ENCODE measurements around the gene PPP2R2B. TPM values are rescaled to one million over a fixed set of nuclear protein-coding genes. Genes with fewer than 3 reads are reported as not detected.

PPP2R2B gene
- total and polyA plus RNA-seq, 4 donors = 0.15 to 1.2 (median 0.55) TPM

GRCh38 chr5:146717951-146718350 is 160.6 kb downstream of the PPP2R2B start:
- H3K27me3 ChIP-seq (ENCODE audit: control insufficient read depth in 3 of 3, insufficient read depth in 3 of 3, low read length in 2 of 3) = no peaks in the 10 kb centered on the region
- no peak overlapping the region for H3K27ac ChIP-seq (ENCODE audit: low read depth in 1 of 2, low read length in 1 of 2)
- H3K4me3 ChIP-seq = no peak overlapping the region
- ATAC-seq (ENCODE audit: insufficient read depth, low FRiP score) = no peak
- no peak for DNase-seq
- H3K9me3 ChIP-seq (ENCODE audit: control insufficient read depth in 4 of 4, insufficient read depth in 3 of 4, low read length in 3 of 4) = no peaks in the 10 kb centered on the region
- WGBS, 2 donors = 64 to 65% methylated on average over 3 of the region's 3 CpGs
- no peaks in the 10 kb centered on the region for H3K4me1 ChIP-seq (ENCODE audit: control insufficient read depth in 5 of 5, insufficient read depth in 5 of 5, low read length in 5 of 5)
- TF ChIP-seq CTCF (IDR thresholded peaks at IDR 0.05; ENCODE audit: control extremely low read depth, extremely low read depth) = no peak
- H3K36me3 ChIP-seq (ENCODE audit: control insufficient read depth in 4 of 4, insufficient read depth in 4 of 4, low read length in 4 of 4) = no peaks in the 10 kb centered on the region
- no peak overlapping the region for H3K9ac ChIP-seq (ENCODE audit: insufficient read depth in 1 of 2, low read length in 2 of 2)

- no peaks in the 10 kb centered on the region for H3K9me3 ChIP-seq (ENCODE audit: control insufficient read depth in 4 of 4, insufficient read depth in 3 of 4, low read length in 3 of 4)
- no peak overlapping the region for H3K9ac ChIP-seq (ENCODE audit: insufficient read depth in 1 of 2, low read length in 2 of 2)
Observed at GRCh38 chr5:146716636-146717035, 161.9 kb downstream of the PPP2R2B start.

GRCh38 chr5:146710348-146710747 is 168.2 kb downstream of the PPP2R2B start:
- no peak overlapping the region for H3K27ac ChIP-seq (ENCODE audit: low read depth in 1 of 2, low read length in 1 of 2)
- H3K4me3 ChIP-seq = no peak overlapping the region
- H3K27me3 ChIP-seq (ENCODE audit: control insufficient read depth in 3 of 3, insufficient read depth in 3 of 3, low read length in 2 of 3) = no peaks in the 10 kb centered on the region
- no peaks in the 10 kb centered on the region for H3K4me1 ChIP-seq (ENCODE audit: control insufficient read depth in 5 of 5, insufficient read depth in 5 of 5, low read length in 5 of 5)
- 88 to 94% methylated on average over 1 of the region's 1 CpG for WGBS, 2 donors
- peaks cover 0 to 6% (median 0%) of the 10 kb centered on the region in 4 donors for H3K9me3 ChIP-seq (ENCODE audit: control insufficient read depth in 4 of 4, insufficient read depth in 3 of 4, low read length in 3 of 4)
- H3K36me3 ChIP-seq (ENCODE audit: control insufficient read depth in 4 of 4, insufficient read depth in 4 of 4, low read length in 4 of 4) = no peaks in the 10 kb centered on the region
- ATAC-seq (ENCODE audit: insufficient read depth, low FRiP score) (no peak), DNase-seq (no peak)
- H3K9ac ChIP-seq (ENCODE audit: insufficient read depth in 1 of 2, low read length in 2 of 2) = no peak overlapping the region
- TF ChIP-seq CTCF (IDR thresholded peaks at IDR 0.05; ENCODE audit: control extremely low read depth, extremely low read depth) = no peak

More at GRCh38 chr5:146716636-146717035, 161.9 kb downstream of the PPP2R2B start:
- Histone ChIP-seq H3K27me3 (ENCODE audit: control insufficient read depth in 3 of 3, insufficient read depth in 3 of 3, low read length in 2 of 3) (no peaks in the 10 kb centered on the region), H3K36me3 (ENCODE audit: control insufficient read depth in 4 of 4, insufficient read depth in 4 of 4, low read length in 4 of 4) (no peaks in the 10 kb centered on the region), H3K27ac (ENCODE audit: low read depth in 1 of 2, low read length in 1 of 2) (no peak overlapping the region), H3K4me1 (ENCODE audit: control insufficient read depth in 5 of 5, insufficient read depth in 5 of 5, low read length in 5 of 5) (no peaks in the 10 kb centered on the region), H3K4me3 (no peak overlapping the region)
- ATAC-seq (ENCODE audit: insufficient read depth, low FRiP score) (no peak), DNase-seq (no peak)
- no peak for TF ChIP-seq CTCF (IDR thresholded peaks at IDR 0.05; ENCODE audit: control extremely low read depth, extremely low read depth)

GRCh38 chr5:146707316-146707715 is 171.2 kb downstream of the PPP2R2B start:
- no peak overlapping the region for H3K27ac ChIP-seq (ENCODE audit: low read depth in 1 of 2, low read length in 1 of 2)
- no peaks in the 10 kb centered on the region for H3K36me3 ChIP-seq (ENCODE audit: control insufficient read depth in 4 of 4, insufficient read depth in 4 of 4, low read length in 4 of 4)
- no peaks in the 10 kb centered on the region for H3K4me1 ChIP-seq (ENCODE audit: control insufficient read depth in 5 of 5, insufficient read depth in 5 of 5, low read length in 5 of 5)
- no peak for TF ChIP-seq CTCF (IDR thresholded peaks at IDR 0.05; ENCODE audit: control extremely low read depth, extremely low read depth)
- no peaks in the 10 kb centered on the region for H3K27me3 ChIP-seq (ENCODE audit: control insufficient read depth in 3 of 3, insufficient read depth in 3 of 3, low read length in 2 of 3)
- ATAC-seq (ENCODE audit: insufficient read depth, low FRiP score) (no peak), DNase-seq (no peak)
- peaks cover 0 to 6% (median 0%) of the 10 kb centered on the region in 4 donors for H3K9me3 ChIP-seq (ENCODE audit: control insufficient read depth in 4 of 4, insufficient read depth in 3 of 4, low read length in 3 of 4)
- 85 to 99% methylated on average over 6 of the region's 6 CpGs for WGBS, 2 donors
- H3K9ac ChIP-seq (ENCODE audit: insufficient read depth in 1 of 2, low read length in 2 of 2) = no peak overlapping the region
- H3K4me3 ChIP-seq = no peak overlapping the region

Data from lung (tissue), 12 donors.